ENCODE measurements around the gene RFK. TPM values are rescaled to one million over a fixed set of nuclear protein-coding genes. Genes with fewer than 3 reads are reported as not detected.

Gene RFK
- polyA plus RNA-seq, 1 donor from 2014 or later = 131 TPM

DNA sequence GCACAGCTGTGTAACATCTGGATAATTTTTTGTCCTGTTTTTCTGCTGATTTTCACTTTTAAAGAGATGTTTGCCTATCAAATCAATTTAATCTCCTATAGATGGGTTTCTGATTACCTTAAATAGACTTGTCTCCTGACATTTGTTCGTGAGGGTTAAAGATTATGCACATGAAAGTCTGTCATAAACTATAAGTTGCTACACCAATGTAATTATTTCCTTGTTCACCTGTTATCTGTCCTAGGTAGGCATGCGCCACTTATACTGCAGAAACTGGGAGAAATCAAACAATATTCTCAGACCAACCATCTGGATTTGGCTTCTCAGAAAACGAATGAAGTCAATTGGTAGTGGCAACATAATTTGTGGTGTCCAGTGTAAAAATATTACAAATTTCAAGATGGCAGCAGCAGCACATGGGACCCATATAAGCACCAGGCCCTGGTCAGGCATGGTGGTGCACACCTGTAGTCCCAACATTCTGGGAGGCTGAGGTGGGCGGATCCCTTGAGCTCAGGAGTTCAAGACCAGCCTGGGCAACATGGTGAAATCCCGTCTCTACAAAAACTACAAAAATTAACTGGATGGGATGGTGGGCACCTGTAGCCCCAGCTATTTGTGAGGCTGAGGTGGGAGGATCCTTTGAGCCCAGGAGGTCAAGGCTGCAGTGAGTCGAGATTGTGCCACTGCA lies 20.3 kb downstream of the RFK start:
- no peaks in the 10 kb centered on the region for H4K20me1 ChIP-seq (ENCODE audit: insufficient read depth)
- no peak overlapping the region for H3K27ac ChIP-seq (ENCODE audit: low read length)
- no peaks in the 10 kb centered on the region for H3K9me2 ChIP-seq (ENCODE audit: insufficient read depth, low read length)
- H3K9ac ChIP-seq (ENCODE audit: low read length) = no peak overlapping the region
- no peaks in the 10 kb centered on the region for H3K9me3 ChIP-seq (ENCODE audit: low read length)
- H2AFZ ChIP-seq (ENCODE audit: low read depth, low read length) = no peak overlapping the region
- H3K4me2 ChIP-seq (ENCODE audit: low read length) = no peak overlapping the region
- no peaks in the 10 kb centered on the region for H3K36me3 ChIP-seq (ENCODE audit: insufficient read depth, low read length)
- H3K4me3 ChIP-seq (ENCODE audit: low read length) = no peak overlapping the region
- no peaks in the 10 kb centered on the region for H3K79me2 ChIP-seq (replicated peaks; ENCODE audit: insufficient read depth, low read length)
- no peaks in the 10 kb centered on the region for H3F3A ChIP-seq (ENCODE audit: insufficient read depth, low read length, poor library complexity, severe bottlenecking)
- no peaks in the 10 kb centered on the region for H3K27me3 ChIP-seq (ENCODE audit: insufficient read depth, low read depth, low read length)
- TF ChIP-seq MXI1 (conservative IDR thresholded peaks at IDR 0.05; ENCODE audit: poor library complexity, severe bottlenecking) (no peak), POLR2AphosphoS5 (IDR thresholded peaks at IDR 0.05) (no peak), RAD21 (conservative IDR thresholded peaks at IDR 0.05) (no peak)
- TF ChIP-seq, protein P1, sequence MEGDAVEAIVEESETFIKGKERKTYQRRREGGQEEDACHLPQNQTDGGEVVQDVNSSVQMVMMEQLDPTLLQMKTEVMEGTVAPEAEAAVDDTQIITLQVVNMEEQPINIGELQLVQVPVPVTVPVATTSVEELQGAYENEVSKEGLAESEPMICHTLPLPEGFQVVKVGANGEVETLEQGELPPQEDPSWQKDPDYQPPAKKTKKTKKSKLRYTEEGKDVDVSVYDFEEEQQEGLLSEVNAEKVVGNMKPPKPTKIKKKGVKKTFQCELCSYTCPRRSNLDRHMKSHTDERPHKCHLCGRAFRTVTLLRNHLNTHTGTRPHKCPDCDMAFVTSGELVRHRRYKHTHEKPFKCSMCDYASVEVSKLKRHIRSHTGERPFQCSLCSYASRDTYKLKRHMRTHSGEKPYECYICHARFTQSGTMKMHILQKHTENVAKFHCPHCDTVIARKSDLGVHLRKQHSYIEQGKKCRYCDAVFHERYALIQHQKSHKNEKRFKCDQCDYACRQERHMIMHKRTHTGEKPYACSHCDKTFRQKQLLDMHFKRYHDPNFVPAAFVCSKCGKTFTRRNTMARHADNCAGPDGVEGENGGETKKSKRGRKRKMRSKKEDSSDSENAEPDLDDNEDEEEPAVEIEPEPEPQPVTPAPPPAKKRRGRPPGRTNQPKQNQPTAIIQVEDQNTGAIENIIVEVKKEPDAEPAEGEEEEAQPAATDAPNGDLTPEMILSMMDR (IDR thresholded peaks at IDR 0.05; ENCODE audit: poor library complexity, severe bottlenecking) = no peak
- TF ChIP-seq, protein P2, sequence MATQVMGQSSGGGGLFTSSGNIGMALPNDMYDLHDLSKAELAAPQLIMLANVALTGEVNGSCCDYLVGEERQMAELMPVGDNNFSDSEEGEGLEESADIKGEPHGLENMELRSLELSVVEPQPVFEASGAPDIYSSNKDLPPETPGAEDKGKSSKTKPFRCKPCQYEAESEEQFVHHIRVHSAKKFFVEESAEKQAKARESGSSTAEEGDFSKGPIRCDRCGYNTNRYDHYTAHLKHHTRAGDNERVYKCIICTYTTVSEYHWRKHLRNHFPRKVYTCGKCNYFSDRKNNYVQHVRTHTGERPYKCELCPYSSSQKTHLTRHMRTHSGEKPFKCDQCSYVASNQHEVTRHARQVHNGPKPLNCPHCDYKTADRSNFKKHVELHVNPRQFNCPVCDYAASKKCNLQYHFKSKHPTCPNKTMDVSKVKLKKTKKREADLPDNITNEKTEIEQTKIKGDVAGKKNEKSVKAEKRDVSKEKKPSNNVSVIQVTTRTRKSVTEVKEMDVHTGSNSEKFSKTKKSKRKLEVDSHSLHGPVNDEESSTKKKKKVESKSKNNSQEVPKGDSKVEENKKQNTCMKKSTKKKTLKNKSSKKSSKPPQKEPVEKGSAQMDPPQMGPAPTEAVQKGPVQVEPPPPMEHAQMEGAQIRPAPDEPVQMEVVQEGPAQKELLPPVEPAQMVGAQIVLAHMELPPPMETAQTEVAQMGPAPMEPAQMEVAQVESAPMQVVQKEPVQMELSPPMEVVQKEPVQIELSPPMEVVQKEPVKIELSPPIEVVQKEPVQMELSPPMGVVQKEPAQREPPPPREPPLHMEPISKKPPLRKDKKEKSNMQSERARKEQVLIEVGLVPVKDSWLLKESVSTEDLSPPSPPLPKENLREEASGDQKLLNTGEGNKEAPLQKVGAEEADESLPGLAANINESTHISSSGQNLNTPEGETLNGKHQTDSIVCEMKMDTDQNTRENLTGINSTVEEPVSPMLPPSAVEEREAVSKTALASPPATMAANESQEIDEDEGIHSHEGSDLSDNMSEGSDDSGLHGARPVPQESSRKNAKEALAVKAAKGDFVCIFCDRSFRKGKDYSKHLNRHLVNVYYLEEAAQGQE (IDR thresholded peaks at IDR 0.05; ENCODE audit: borderline replicate concordance) = no peak

DNA sequence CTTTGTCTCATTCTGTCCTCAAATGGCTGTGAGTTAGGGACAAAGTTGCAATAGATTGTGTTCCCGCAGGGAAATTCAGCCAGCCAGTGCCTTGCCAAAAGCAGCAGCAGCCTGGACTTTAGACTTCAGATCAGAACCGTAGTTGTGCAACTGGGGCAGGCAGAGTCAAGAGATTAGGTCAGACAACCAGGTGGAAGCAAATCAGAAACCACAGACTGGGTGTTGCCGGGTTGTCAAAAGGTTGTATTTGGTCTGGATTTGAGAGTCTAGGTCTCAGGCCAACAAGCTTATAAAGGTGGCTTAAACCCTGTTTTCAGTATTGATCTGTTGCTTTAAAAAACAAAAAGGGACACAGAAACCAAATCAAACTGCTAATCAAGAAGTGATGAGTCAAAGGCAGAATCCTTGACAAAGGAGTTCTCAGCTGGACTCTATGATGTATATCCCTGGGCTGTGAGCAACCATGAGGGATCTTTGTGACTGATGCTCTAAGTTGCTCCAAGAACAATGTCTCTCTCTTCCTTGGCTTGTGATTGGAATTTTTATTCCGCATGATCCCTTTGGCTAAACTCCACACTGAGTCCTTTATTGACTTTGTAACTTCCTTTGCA lies 20.9 kb downstream of the RFK start:
- TF ChIP-seq, protein P1 (IDR thresholded peaks at IDR 0.05; ENCODE audit: poor library complexity, severe bottlenecking) = no peak
- TF ChIP-seq RAD21 (conservative IDR thresholded peaks at IDR 0.05) = no peak
- TF ChIP-seq POLR2AphosphoS5 (IDR thresholded peaks at IDR 0.05) = no peak
- TF ChIP-seq MXI1 (conservative IDR thresholded peaks at IDR 0.05; ENCODE audit: poor library complexity, severe bottlenecking) = no peak
- TF ChIP-seq TAF1 (IDR thresholded peaks at IDR 0.05; ENCODE audit: low read depth) = no peak
- TF ChIP-seq SMC3 (conservative IDR thresholded peaks at IDR 0.05; ENCODE audit: poor library complexity) = no peak
- TF ChIP-seq, protein P2 (IDR thresholded peaks at IDR 0.05; ENCODE audit: borderline replicate concordance) = no peak
- TF ChIP-seq EZH2 (IDR thresholded peaks at IDR 0.05; ENCODE audit: borderline replicate concordance, insufficient read depth, low read length, poor library complexity, severe bottlenecking) = no peak
- no peak for TF ChIP-seq EP300 (conservative IDR thresholded peaks at IDR 0.05; ENCODE audit: poor library complexity, severe bottlenecking)
- Histone ChIP-seq H3K27ac (ENCODE audit: low read length) (no peak overlapping the region), H4K20me1 (ENCODE audit: insufficient read depth) (no peaks in the 10 kb centered on the region), H3K79me2 (replicated peaks; ENCODE audit: insufficient read depth, low read length) (no peaks in the 10 kb centered on the region), H3K4me2 (ENCODE audit: low read length) (no peak overlapping the region), H3K9ac (ENCODE audit: low read length) (no peak overlapping the region), H3K9me3 (ENCODE audit: low read length) (no peaks in the 10 kb centered on the region), H3K9me2 (ENCODE audit: insufficient read depth, low read length) (no peaks in the 10 kb centered on the region), H2AFZ (ENCODE audit: low read depth, low read length) (no peak overlapping the region), H3F3A (ENCODE audit: insufficient read depth, low read length, poor library complexity, severe bottlenecking) (no peaks in the 10 kb centered on the region), H3K36me3 (ENCODE audit: insufficient read depth, low read length) (no peaks in the 10 kb centered on the region), H3K27me3 (ENCODE audit: insufficient read depth, low read depth, low read length) (no peaks in the 10 kb centered on the region), H3K4me3 (ENCODE audit: low read length) (no peak overlapping the region)
